22Rv1 (cell line): Measurements from ENCODE around the gene UACA.

Experiments used
- CTCF ChIP-seq: fragments of 450-650 bp; IDR thresholded peaks from 2 replicates; pipeline ENCODE4 v1.5.1; 2017; ENCODE audit warnings: mild to moderate bottlenecking
- ZFX ChIP-seq: fragments of 450-650 bp; IDR thresholded peaks from 2 replicates; pipeline ENCODE4 v1.6.1; 2017; ENCODE audit warnings: antibody characterized with exemption, borderline replicate concordance

DNA sequence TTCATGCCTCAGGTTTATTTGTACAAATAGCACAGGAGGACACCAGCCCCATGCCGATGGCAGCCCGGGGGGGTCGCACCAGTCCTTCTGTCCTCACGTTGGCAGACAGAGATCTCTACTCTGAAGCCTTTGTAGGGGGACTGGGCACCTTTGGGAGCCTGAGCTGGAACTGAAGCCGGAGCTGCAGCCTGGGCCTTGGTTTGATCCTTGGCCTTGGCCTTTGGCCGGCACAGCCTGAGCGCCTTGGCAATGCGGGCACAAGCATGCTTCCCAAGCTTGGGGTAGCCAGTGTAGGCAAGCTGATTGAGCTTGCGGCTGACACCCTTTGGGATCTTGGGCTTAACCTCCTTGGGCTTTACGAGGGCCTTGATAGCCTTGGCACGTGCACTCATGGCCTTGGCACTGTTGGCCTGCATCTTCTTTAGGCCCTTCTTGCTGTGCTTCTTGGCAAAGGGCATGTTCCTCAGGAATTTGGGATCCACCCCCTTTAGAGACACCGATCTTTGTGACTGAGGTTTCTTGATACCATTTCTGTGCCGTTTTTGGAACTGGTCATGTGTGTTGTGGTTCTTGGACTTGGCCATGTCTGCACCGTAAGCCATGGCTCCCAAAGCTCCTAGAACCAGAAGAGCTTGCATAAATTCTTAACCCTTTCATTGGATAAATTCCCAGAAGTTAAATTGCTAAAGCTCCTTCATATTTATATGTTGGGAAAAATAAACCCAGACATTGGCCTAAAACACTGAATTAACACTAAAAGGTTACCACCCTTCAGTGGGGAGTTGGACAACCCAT, 33.4 kb upstream of the UACA start:
- TF ChIP-seq CTCF (no peak), ZFX (no peak)
